Nephron (organoid): ENCODE results near the gene KRTAP10-3.
"Not testable (repeated sequence)": the region's sequence is repeated elsewhere in the genome, so short reads cannot be mapped to it uniquely, and the experiment has no call there.

Source experiments
- H3K27ac Mint-ChIP-seq, 3 experiments: 2 replicates each; pipeline ENCODE4 v1.8.0; 2020; ENCODE audit warnings: mixed read lengths in 3 of 3, mild to moderate bottlenecking in 2 of 3, moderate library complexity in 1 of 3
- H3K27me3 Mint-ChIP-seq: 2 replicates; pipeline ENCODE4 v1.8.0; 2021; ENCODE audit warnings: low read depth, mild to moderate bottlenecking, moderate library complexity, mixed read lengths
- H3K36me3 Mint-ChIP-seq: 2 replicates; pipeline ENCODE4 v1.8.0; 2020; ENCODE audit warnings: low read depth, mixed read lengths
- H3K4me1 Mint-ChIP-seq: 2 replicates; pipeline ENCODE4 v1.8.0; 2020; ENCODE audit warnings: mixed read lengths
- H3K4me3 Mint-ChIP-seq, 3 experiments: 2 replicates each; pipeline ENCODE4 v1.8.0; 2020; ENCODE audit warnings: mild to moderate bottlenecking in 3 of 3, mixed read lengths in 3 of 3, moderate library complexity in 2 of 3
- H3K9me3 Mint-ChIP-seq: 2 replicates; pipeline ENCODE4 v1.8.0; 2020; ENCODE audit warnings: mixed read lengths
- CTCF ChIP-seq, 3 experiments: fragments of 200-600 bp; sonication (generic); IDR thresholded peaks; one replicate each; pipeline ENCODE4 v1.5.0; 2021; ENCODE audit warnings: antibody characterized with exemption in 3 of 3; ENCODE audit not compliant: unreplicated experiment in 3 of 3

The KRTAP10-3 gene

GRCh38 chr21:44578371-44579055 lies 19.9 kb upstream of the KRTAP10-3 start:
- peaks cover 4% of the 10 kb centered on the region for H3K36me3 Mint-ChIP-seq
- H3K27me3 Mint-ChIP-seq, result peaks cover 20% of the 10 kb centered on the region
- no peaks in the 10 kb centered on the region for H3K4me1 Mint-ChIP-seq
- no peak overlapping the region for H3K27ac Mint-ChIP-seq
- H3K4me3 Mint-ChIP-seq, result no peak overlapping the region
- no peak for TF ChIP-seq CTCF (IDR thresholded peaks at IDR 0.05; ENCODE audit: unreplicated experiment in 3 of 3)
- H3K9me3 Mint-ChIP-seq, result peaks cover 47% of the 10 kb centered on the region

- H3K9me3 Mint-ChIP-seq, result peaks cover 47% of the 10 kb centered on the region
- H3K4me3 Mint-ChIP-seq, result no peak overlapping the region
- peaks cover 21% of the 10 kb centered on the region for H3K27me3 Mint-ChIP-seq
Measured at GRCh38 chr21:44576025-44576420, 17.4 kb upstream of the KRTAP10-3 start.

GRCh38 chr21:44575307-44576024 lies 16.9 kb upstream of the KRTAP10-3 start:
- peaks cover 48% of the 10 kb centered on the region for H3K9me3 Mint-ChIP-seq
- peaks cover 20% of the 10 kb centered on the region for H3K27me3 Mint-ChIP-seq
- no peak for TF ChIP-seq CTCF (IDR thresholded peaks at IDR 0.05; ENCODE audit: unreplicated experiment in 3 of 3)
- no peaks in the 10 kb centered on the region for H3K4me1 Mint-ChIP-seq
- no peak overlapping the region for H3K4me3 Mint-ChIP-seq
- peaks cover 2% of the 10 kb centered on the region for H3K36me3 Mint-ChIP-seq
- no peak overlapping the region for H3K27ac Mint-ChIP-seq

More at GRCh38 chr21:44576025-44576420, 17.4 kb upstream of the KRTAP10-3 start:
- no peak for TF ChIP-seq CTCF (IDR thresholded peaks at IDR 0.05; ENCODE audit: unreplicated experiment in 3 of 3)
- Mint-ChIP-seq H3K36me3 (peaks cover 4% of the 10 kb centered on the region), H3K4me1 (no peaks in the 10 kb centered on the region), H3K27ac (no peak overlapping the region)

- Mint-ChIP-seq H3K27me3 (peaks cover 16% of the 10 kb centered on the region), H3K4me1 (no peaks in the 10 kb centered on the region), H3K27ac (no peak overlapping the region), H3K4me3 (no peak overlapping the region), H3K9me3 (peaks cover 49% of the 10 kb centered on the region), H3K36me3 (no peaks in the 10 kb centered on the region)
- no peak for TF ChIP-seq CTCF (IDR thresholded peaks at IDR 0.05; ENCODE audit: unreplicated experiment in 3 of 3)
Measured at GRCh38 chr21:44574457-44575306, 16.1 kb upstream of the KRTAP10-3 start.

GRCh38 chr21:44573630-44574456 lies 15.2 kb upstream of the KRTAP10-3 start, which contains the start of gene KRTAP10-4:
TSS of gene KRTAP10-4 (plus strand) at chr21:44573729. CDS start at chr21:44573759, 30 bp downstream.
- H3K4me1 Mint-ChIP-seq, H3K4me3 Mint-ChIP-seq, H3K36me3 Mint-ChIP-seq, H3K27ac Mint-ChIP-seq: not testable (repeated sequence)
- H3K9me3 Mint-ChIP-seq, result peaks cover 47% of the 10 kb centered on the region
- H3K27me3 Mint-ChIP-seq, result peaks cover 25% of the 10 kb centered on the region
